ENCODE measurements around the gene SIGLEC9.

DNA sequence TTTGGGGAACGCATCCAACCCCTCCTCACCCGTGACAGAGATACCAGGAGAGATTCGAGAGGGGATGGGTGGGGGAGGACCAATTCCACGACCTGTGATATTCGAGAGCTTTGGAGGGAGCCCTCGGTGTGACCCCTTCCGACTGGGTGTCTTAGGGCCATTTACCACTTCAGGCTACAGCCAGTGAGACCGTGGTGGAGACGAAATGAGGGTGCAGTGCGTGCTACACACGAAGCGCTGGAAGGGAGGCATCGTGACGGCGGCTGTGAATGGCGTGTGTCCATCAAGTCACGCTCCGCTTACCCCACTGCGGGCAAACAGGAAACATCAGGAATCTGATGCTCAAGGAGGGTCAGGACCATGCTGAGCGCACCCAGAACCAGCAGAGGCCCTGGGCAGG lies 26.9 kb upstream of the SIGLEC9 start:
- TF ChIP-seq POLR2A (IDR thresholded peaks at IDR 0.05): no peak
- TF ChIP-seq, protein P1, sequence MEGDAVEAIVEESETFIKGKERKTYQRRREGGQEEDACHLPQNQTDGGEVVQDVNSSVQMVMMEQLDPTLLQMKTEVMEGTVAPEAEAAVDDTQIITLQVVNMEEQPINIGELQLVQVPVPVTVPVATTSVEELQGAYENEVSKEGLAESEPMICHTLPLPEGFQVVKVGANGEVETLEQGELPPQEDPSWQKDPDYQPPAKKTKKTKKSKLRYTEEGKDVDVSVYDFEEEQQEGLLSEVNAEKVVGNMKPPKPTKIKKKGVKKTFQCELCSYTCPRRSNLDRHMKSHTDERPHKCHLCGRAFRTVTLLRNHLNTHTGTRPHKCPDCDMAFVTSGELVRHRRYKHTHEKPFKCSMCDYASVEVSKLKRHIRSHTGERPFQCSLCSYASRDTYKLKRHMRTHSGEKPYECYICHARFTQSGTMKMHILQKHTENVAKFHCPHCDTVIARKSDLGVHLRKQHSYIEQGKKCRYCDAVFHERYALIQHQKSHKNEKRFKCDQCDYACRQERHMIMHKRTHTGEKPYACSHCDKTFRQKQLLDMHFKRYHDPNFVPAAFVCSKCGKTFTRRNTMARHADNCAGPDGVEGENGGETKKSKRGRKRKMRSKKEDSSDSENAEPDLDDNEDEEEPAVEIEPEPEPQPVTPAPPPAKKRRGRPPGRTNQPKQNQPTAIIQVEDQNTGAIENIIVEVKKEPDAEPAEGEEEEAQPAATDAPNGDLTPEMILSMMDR (IDR thresholded peaks at IDR 0.05): no peak

Data from transverse colon (tissue), 3 donors.